HG02885 (cell line): ENCODE results near the gene TAOK3.

Source experiments
- ATAC-seq: cut with Tn5 transposase; IDR thresholded peaks from one replicate; pipeline ENCODE4 v1.9.1; 2021; ENCODE audit warnings: mild to moderate bottlenecking; ENCODE audit not compliant: unreplicated experiment, poor library complexity

Gene TAOK3

DNA sequence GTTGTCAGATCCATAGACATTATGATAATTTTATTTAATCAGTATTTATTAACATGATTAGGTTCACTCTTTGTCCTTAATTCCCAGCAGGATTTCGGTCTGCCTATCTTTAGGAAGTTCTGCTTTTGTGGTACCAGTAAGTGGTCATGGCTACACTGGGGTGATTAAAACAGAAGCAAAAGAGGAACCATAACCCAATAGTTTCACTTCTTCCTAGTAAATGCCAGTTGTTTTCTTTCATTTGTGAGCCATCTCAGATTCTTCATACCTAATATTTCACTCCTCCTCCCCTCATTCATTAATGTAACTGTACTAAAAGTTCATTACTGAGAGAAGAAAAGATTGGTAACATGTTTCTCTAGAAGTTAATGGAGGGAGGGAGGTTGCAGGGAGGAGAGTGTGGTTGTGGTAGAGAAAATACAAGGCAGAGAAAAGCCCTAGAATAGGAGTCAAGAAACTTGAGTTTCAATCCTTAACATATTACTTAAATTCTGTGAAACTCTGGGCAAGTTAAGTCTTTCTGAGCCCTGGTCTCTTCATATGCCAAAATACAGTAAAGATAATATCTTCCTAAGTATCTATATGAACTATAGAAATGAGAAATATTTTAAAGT, 135.5 kb downstream of the TAOK3 start:
- ATAC-seq: peak; percentile 81

- ATAC-seq: no peak
Observed at GRCh38 chr12:118220702-118221101, 152.0 kb downstream of the TAOK3 start.

DNA sequence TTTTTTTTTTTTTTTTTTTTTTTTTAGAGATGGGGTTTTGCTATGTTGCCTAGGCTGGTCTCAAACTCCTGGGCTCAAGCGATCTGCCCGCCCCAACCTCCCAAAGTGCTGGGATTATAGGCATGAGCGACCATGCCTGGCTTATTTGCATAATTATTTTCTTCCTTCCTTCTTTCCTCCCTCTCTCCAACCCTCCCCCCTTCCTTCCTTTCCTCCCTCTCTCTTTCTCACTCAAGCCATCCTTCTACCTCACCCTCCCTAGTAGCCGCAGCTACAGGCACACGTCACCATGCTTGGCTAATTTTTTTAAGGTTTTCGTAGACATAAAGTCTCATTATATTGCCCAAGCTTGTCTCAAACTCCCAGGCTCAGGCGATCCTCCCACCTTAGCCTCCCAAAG, 152.9 kb downstream of the TAOK3 start:
- no peak for ATAC-seq

- no peak for ATAC-seq
Observed at GRCh38 chr12:118219106-118219505, 153.6 kb downstream of the TAOK3 start.

- no peak for ATAC-seq
Observed at GRCh38 chr12:118213452-118213851, 159.3 kb downstream of the TAOK3 start.

GRCh38 chr12:118212606-118213005, 160.1 kb downstream of the TAOK3 start:
- no peak for ATAC-seq

DNA sequence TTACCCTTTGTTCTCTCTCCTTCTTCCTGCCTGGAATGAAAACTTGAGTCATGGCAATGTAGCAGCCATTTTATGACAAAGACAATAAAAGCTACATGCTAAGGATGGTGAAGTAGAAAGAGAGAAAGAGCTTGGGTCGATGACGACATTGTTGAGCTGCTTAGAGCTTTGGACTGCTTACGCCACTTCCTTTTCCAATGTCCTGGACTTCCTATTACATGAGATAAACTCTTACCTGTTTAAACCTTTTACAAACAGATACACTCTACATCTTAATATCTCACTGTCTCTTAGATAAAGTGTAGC, 166.6 kb downstream of the TAOK3 start:
- no peak for ATAC-seq

DNA sequence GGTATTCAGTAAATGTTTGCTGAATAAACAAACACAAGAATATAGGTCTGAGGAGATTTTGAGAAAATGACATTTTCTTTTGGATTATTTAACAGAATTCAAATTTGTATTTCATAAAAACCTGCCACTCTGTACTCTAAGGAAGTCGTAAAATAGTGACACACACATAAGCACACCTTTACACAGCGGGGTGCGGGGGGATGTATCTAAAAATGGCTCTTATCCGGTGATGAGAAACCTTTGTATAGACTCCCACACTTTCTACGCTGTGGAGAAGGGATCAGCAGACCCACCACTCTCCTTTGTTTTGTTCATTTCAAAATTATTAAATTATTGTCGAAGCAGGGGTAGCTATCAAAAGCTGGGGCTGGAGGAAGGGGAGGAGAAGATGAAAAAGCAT, 178.7 kb downstream of the TAOK3 start:
- ATAC-seq: no peak

GRCh38 chr12:118193477-118193876, 179.2 kb downstream of the TAOK3 start:
- ATAC-seq: no peak

- ATAC-seq: no peak
Observed at GRCh38 chr12:118190266-118190665, 182.4 kb downstream of the TAOK3 start.

DNA sequence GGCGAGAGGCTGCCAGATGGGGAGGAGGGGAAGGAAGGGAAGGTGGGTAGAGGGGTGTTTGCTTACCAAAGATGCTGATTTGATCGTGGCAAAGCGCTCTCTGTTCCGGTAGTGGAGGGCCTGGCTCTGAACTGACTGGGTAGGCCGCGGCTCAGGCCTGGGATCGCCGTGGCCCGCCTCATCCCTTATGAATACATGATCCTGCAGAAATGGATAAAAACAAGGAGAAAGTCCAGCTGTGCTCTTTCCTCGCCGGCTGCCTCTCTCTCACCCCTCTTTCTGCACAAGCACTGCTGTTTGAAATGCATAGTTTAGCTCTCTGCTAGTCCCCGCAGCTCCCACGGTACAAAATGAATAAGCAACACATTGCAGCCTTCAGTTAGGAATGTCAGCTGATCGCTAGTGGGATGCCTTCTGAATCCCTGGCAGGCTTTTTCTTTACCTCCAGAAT, 182.9 kb downstream of the TAOK3 start:
- ATAC-seq: no peak

GRCh38 chr12:118188690-118189371, 183.9 kb downstream of the TAOK3 start:
- no peak for ATAC-seq

DNA sequence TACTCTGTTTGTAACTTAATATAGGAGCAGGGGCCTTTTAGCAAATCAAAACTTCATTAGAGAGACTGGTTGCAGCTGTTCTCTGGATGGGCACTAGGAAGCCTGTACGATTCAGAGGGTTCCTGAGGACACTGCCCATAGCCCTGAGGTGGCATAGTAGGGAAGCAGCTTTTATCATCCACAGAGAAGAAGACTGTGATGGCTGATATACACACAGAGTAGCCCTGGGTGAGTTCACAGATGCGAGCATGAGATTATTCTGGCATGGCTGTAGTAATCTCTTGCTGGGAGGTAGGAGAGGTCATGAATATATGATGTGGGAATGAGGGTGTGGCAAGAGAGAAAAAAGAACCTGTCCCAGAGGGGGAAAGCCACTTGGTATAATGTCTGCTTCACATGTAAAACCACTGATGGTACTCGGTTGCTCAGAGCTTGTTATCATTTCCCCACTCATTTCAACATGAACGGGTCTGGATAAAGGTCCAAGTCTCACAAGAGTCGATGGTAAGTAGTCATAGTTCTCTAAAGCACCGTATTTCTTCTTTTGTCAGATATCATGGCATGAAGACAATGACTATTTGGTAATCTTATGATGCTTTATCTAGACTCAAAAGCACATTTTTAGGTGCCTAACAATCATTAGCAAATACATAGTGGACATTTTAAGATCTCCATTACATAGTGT, 184.8 kb downstream of the TAOK3 start:
- no peak for ATAC-seq

DNA sequence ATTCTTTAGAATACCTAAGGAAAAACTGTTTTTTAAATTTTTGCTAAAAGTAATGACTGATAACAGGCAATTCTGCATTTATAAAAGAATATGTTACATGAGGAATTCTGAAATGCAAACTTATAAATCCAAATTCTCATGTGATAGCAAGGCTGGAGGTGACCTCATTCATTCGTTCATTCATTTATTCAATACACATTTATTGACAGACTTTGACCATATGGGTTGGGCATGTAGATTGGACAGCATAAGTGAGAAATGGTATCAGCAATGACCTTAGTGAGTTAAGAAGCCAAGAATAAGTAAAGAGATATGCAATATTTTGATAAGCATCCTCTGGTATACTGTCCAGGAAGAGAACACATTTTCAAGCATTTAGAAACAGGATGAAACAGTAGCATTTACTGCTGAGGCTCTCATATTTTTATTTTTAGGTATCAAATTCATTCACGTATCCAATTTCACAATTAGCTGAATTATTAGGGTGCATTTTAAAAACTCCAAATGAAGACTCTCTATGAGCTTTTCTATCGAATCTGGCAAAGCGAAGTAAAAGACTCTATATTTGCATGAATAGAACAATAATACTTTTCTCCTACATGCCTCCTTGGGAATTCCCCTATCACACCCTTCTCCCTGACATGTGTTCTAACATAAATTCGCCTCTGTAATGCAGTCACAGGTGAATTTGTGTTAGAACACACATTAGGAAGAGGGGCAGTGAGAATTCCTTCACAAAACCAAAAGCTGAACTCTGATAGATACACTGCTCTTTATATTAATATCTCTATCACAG, 186.9 kb downstream of the TAOK3 start:
- no peak for ATAC-seq

GRCh38 chr12:118183711-118184110, 189.0 kb downstream of the TAOK3 start:
- ATAC-seq: no peak

- no peak for ATAC-seq
Observed at GRCh38 chr12:118183155-118183554, 189.6 kb downstream of the TAOK3 start.

DNA sequence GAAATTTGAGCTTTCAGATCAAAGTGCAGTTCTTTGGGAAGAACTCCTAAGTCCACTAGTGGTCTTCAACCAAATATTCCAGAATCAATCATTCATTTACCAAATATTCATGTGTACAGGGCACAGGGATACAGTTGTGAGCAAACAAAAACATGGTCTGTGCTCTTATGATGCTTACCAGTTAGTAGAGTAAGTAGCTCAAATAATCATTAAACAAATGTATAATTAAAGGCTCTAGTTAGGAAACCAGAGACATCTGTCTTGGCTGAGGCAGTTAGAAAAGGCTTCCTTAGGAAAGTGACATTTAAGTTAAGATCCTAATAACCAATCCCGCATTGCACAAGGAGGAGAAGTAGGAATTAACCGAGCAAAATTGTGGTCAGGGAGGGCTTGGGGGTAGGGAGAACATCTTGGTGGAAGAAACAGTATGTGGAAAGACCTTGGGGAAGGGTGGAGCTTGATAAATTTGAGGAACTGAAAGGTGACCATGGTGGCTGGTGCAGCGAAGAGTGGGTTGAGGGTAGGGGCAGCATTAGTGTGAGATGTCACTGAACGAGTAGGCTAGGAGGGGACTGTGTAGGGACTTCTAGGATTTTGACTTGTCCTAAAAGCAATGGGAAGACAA, 196.8 kb downstream of the TAOK3 start:
- ATAC-seq: peak; percentile 53

- ATAC-seq: peak; percentile 98
Observed at GRCh38 chr12:118166946-118167345, 205.8 kb downstream of the TAOK3 start.

DNA sequence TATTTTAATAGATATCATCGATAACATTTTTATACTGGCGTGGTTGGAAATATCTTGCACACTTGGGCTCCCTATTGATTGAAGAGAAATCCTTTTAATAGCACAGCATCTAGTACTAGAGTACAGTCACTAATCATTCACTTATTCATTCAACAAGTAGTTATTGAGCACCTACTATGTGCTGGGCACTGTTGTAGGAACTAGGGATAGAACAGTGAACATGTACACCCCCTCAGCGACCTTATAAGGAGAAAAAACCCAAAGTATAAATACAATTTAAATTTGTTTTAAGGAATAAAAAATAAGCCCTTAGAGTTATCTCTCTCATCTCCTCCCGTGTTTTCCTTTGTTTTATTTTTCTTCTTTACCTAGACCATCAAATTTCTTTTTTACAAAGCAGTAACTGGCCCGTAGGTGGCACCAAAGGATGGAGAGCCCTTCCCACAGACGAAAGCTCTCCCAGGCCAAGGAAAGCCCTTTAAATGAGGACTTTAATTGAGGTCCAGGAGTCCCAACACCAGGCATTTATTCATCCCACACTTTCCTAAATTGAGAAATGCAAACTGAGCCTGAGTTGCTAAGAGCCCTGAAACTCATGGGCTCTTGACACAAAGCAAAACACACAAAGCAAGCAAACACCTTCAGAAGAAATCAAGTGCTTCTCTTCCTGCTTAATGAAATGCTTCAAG, 207.8 kb downstream of the TAOK3 start:
- no peak for ATAC-seq

DNA sequence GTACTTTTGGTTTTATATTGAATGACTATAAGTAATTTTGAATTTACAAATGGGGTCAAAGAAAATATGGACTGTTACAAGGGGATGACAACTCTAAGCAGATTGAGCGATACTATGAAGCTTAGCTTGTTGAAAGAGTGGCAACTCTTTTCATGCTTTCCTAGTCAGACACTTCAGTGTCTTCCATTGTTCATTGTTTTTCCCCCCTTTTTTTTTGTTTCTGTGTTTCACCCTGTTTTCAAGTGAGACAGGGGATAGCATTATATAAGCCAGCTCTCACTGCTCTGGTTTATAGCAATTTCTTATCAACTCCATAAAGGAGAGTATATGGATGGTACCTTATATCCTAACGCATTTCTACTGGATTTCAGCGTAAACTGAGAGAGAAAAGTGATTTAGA, 212.2 kb downstream of the TAOK3 start:
- no peak for ATAC-seq
